Activated naive CD4-positive, alpha-beta T cell treated with Interleukin-2 at 50 U/mL for 16 hours (primary cell): ENCODE data around the gene SH3GL3.

Experiments used
- DNase-seq: peaks from one replicate; pipeline ENCODE4 v3.0.0-alpha.2; 2020

Gene SH3GL3

GRCh38 chr15:83631534-83631933 is 184.4 kb downstream of the SH3GL3 start:
- no peak for DNase-seq

- DNase-seq = no peak
Observed at GRCh38 chr15:83643201-83643600, 196.1 kb downstream of the SH3GL3 start.

GRCh38 chr15:83644439-83644838 is 197.3 kb downstream of the SH3GL3 start:
- no peak for DNase-seq

- DNase-seq = no peak
Observed at GRCh38 chr15:83650831-83651230, 203.7 kb downstream of the SH3GL3 start.

- DNase-seq = no peak
Observed at GRCh38 chr15:83651541-83651940, 204.4 kb downstream of the SH3GL3 start.

- no peak for DNase-seq
Observed at GRCh38 chr15:83652626-83653204, 205.6 kb downstream of the SH3GL3 start.

- no peak for DNase-seq
Observed at GRCh38 chr15:83653288-83653638, 206.1 kb downstream of the SH3GL3 start.

GRCh38 chr15:83653639-83654378 is 206.7 kb downstream of the SH3GL3 start, which contains the start of gene ADAMTSL3:
ADAMTSL3 (plus strand) TSS chr15:83654123; CDS start chr15:83655762, 1,639 bp downstream.
- no peak for DNase-seq

GRCh38 chr15:83654379-83655236 is 207.5 kb downstream of the SH3GL3 start:
- DNase-seq = no peak

GRCh38 chr15:83655237-83655616 is 208.1 kb downstream of the SH3GL3 start:
- DNase-seq = no peak

- DNase-seq = no peak
Observed at GRCh38 chr15:83656192-83656591, 209.1 kb downstream of the SH3GL3 start.

- no peak for DNase-seq
Observed at GRCh38 chr15:83656943-83657528, 209.9 kb downstream of the SH3GL3 start.

- DNase-seq = no peak
Observed at GRCh38 chr15:83657549-83657948, 210.4 kb downstream of the SH3GL3 start.

GRCh38 chr15:83658430-83659416 is 211.6 kb downstream of the SH3GL3 start:
- DNase-seq = no peak

- DNase-seq = no peak
Observed at GRCh38 chr15:83659417-83659812, 212.3 kb downstream of the SH3GL3 start.

GRCh38 chr15:83665480-83665879 is 218.3 kb downstream of the SH3GL3 start:
- DNase-seq = no peak
